SU-DHL-6 (cell line): Measurements from ENCODE around the gene GNAS.

Source experiments
- H2AFZ ChIP-seq: fragments of 200-600 bp; sonication (generic); 2 replicates; pipeline ENCODE4 v1.6.1; 2014; ENCODE audit warnings: low read depth, mild to moderate bottlenecking, moderate library complexity, mixed read lengths, antibody characterized with exemption, low read length; ENCODE audit not compliant: severe bottlenecking
- H3F3A ChIP-seq: fragments of 200-600 bp; shearing (Covaris generic); 2 replicates; pipeline ENCODE4 v1.6.0; 2016; ENCODE audit warnings: antibody characterized with exemption, mild to moderate bottlenecking; ENCODE audit not compliant: insufficient read depth
- H3K27ac ChIP-seq: fragments of 200-600 bp; sonication (generic); 2 replicates; pipeline ENCODE4 v1.5.1; 2016; ENCODE audit warnings: low read depth, mild to moderate bottlenecking, low read length, moderate library complexity, mixed read lengths
- H3K27me3 ChIP-seq: fragments of 200-600 bp; sonication (generic), shearing (Covaris generic); 2 replicates; pipeline ENCODE4 v1.6.0; 2014; ENCODE audit warnings: mild to moderate bottlenecking, low read length
- H3K36me3 ChIP-seq: fragments of 200-600 bp; sonication (generic); 2 replicates; pipeline ENCODE4 v1.6.1; 2014; ENCODE audit warnings: mild to moderate bottlenecking, low read length, mixed read lengths
- H3K4me2 ChIP-seq: fragments of 300-600, 200-600 bp; shearing (Covaris generic), sonication (generic); 2 replicates; pipeline ENCODE4 v1.6.0; 2014; ENCODE audit warnings: low read length, low read depth, mild to moderate bottlenecking; ENCODE audit not compliant: poor library complexity, severe bottlenecking
- H3K4me3 ChIP-seq: fragments of 200-600 bp; sonication (generic); 2 replicates; pipeline ENCODE4 v1.5.1; 2014; ENCODE audit warnings: antibody characterized with exemption, low read length, mild to moderate bottlenecking, mixed read lengths; ENCODE audit not compliant: insufficient read depth, poor library complexity, severe bottlenecking
- H3K79me2 ChIP-seq: fragments of 200-600 bp; sonication (generic); 2 replicates; pipeline ENCODE4 v1.6.1; 2014; ENCODE audit warnings: mild to moderate bottlenecking, low read length, moderate library complexity; ENCODE audit not compliant: insufficient read depth
- H3K9ac ChIP-seq: fragments of 200-600 bp; sonication (generic); 2 replicates; pipeline ENCODE4 v1.7.0; 2014; ENCODE audit warnings: mild to moderate bottlenecking, low read length
- H3K9me2 ChIP-seq: fragments of 200-600 bp; sonication (generic); replicated peaks from 2 replicates; pipeline ENCODE4 v1.6.1; 2014; ENCODE audit warnings: low read length; ENCODE audit not compliant: insufficient read depth
- H3K9me3 ChIP-seq: fragments of 200-600 bp; sonication (generic); 2 replicates; pipeline ENCODE4 v1.6.1; 2014; ENCODE audit warnings: low read length, mixed read lengths; ENCODE audit not compliant: insufficient read depth
- H4K20me1 ChIP-seq: fragments of 200-600 bp; sonication (generic); 2 replicates; pipeline ENCODE4 v1.6.1; 2014; ENCODE audit warnings: low read depth, mild to moderate bottlenecking, antibody characterized with exemption, low read length, moderate library complexity, mixed read lengths
- CTCF ChIP-seq: fragments of 200-600 bp; sonication (generic); IDR thresholded peaks from one replicate; pipeline ENCODE4 v1.5.1; 2017; ENCODE audit warnings: antibody characterized with exemption, mild to moderate bottlenecking, low read length, moderate library complexity; ENCODE audit not compliant: insufficient read depth, poor library complexity, severe bottlenecking
- EZH2phosphoT487 ChIP-seq: fragments of 200-600 bp; sonication (generic), shearing (Covaris generic); conservative IDR thresholded peaks from 2 replicates; pipeline ENCODE4 v1.6.1; 2018; ENCODE audit warnings: mild to moderate bottlenecking, antibody characterized with exemption, low read length, moderate library complexity, mixed read lengths

The GNAS gene

GRCh38 chr20:58921564-58921963, 69.0 kb downstream of the GNAS start:
- Histone ChIP-seq H3K4me3 (no peak overlapping the region), H3F3A (no peaks in the 10 kb centered on the region), H4K20me1 (no peaks in the 10 kb centered on the region), H3K4me2 (no peak overlapping the region), H3K36me3 (no peaks in the 10 kb centered on the region), H3K9me3 (no peaks in the 10 kb centered on the region), H3K27ac (no peak overlapping the region), H3K27me3 (no peaks in the 10 kb centered on the region), H3K79me2 (no peaks in the 10 kb centered on the region), H2AFZ (no peak overlapping the region), H3K9me2 (no peaks in the 10 kb centered on the region), H3K9ac (no peak overlapping the region)
- no peak for TF ChIP-seq EZH2phosphoT487

- Histone ChIP-seq H3K4me2 (no peak overlapping the region), H3K9me2 (no peaks in the 10 kb centered on the region)
These were observed 69.5 kb downstream of the GNAS start for GRCh38 chr20:58922036-58922435.

GRCh38 chr20:58923117-58923712, 70.7 kb downstream of the GNAS start:
- no peak overlapping the region for H3K4me3 ChIP-seq
- H3K79me2 ChIP-seq: no peaks in the 10 kb centered on the region
- H3K9me3 ChIP-seq: no peaks in the 10 kb centered on the region
- H4K20me1 ChIP-seq: no peaks in the 10 kb centered on the region
- TF ChIP-seq CTCF: no peak
- TF ChIP-seq EZH2phosphoT487: no peak
- H3K36me3 ChIP-seq: no peaks in the 10 kb centered on the region
- no peak overlapping the region for H2AFZ ChIP-seq
- H3F3A ChIP-seq: no peaks in the 10 kb centered on the region
- no peak overlapping the region for H3K4me2 ChIP-seq
- no peak overlapping the region for H3K27ac ChIP-seq
- no peaks in the 10 kb centered on the region for H3K27me3 ChIP-seq
- no peak overlapping the region for H3K9ac ChIP-seq
- H3K9me2 ChIP-seq: no peaks in the 10 kb centered on the region

More at GRCh38 chr20:58922036-58922435, 69.5 kb downstream of the GNAS start:
- Histone ChIP-seq H3K4me3 (no peak overlapping the region), H3K9ac (no peak overlapping the region), H3K36me3 (no peaks in the 10 kb centered on the region), H3K79me2 (no peaks in the 10 kb centered on the region), H4K20me1 (no peaks in the 10 kb centered on the region), H3F3A (no peaks in the 10 kb centered on the region), H2AFZ (no peak overlapping the region), H3K27me3 (no peaks in the 10 kb centered on the region), H3K9me3 (no peaks in the 10 kb centered on the region), H3K27ac (no peak overlapping the region)
- TF ChIP-seq EZH2phosphoT487: no peak
- no peak for TF ChIP-seq CTCF

- TF ChIP-seq EZH2phosphoT487 (no peak), CTCF (no peak)
- Histone ChIP-seq H3F3A (no peaks in the 10 kb centered on the region), H4K20me1 (no peaks in the 10 kb centered on the region), H3K4me3 (no peak overlapping the region), H3K9ac (no peak overlapping the region), H3K4me2 (no peak overlapping the region), H3K27ac (no peak overlapping the region), H3K36me3 (no peaks in the 10 kb centered on the region), H3K9me3 (no peaks in the 10 kb centered on the region), H3K9me2 (no peaks in the 10 kb centered on the region), H3K27me3 (no peaks in the 10 kb centered on the region), H3K79me2 (no peaks in the 10 kb centered on the region), H2AFZ (no peak overlapping the region)
These were observed 74.4 kb downstream of the GNAS start for GRCh38 chr20:58926802-58927489.
